GM18498 (cell line): ENCODE results near the gene TAS2R1.

ENCODE experiments used
- ATAC-seq: cut with Tn5 transposase; IDR thresholded peaks from one replicate; pipeline ENCODE4 v1.9.1; 2021; ENCODE audit warnings: mild to moderate bottlenecking, moderate library complexity; ENCODE audit not compliant: unreplicated experiment

TAS2R1 gene

DNA sequence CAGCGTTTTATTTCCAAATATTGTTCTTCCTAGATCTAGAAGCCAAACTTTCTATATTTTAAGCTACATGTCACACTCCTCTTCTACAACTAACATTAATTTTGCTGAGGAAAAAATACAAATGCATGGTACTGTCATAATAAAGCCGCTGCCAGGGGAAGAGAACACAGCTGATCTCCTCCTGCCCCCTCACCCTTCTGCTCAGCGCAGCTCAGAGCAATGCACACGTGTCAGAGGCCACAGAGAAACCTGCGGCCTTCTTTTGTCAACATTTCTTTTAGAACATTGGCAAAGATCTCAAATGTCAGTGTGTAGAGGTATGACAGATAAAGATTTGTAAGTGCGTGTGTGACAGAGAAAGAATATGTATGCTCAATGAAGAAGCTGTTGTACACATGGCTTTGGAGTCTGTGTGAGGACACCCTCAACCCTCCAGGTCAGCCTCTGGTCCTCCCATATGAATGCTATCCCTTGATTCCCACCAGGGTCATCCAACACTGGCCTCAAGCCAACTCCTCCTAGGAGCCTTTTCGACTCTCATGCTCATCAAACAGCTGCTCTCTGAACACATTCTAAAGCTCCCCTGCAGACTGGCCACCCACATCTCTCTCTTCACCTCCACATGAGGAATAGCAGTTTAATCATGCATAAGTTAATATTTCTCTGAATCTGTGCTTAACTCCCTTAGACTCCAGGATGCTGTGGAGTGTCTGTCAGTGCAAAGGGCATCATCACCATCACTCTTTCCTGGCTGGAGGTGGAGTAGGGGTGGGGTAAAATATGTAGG lies 40.9 kb downstream of the TAS2R1 start:
- no peak for ATAC-seq

GRCh38 chr5:9588254-9588653 lies 41.9 kb downstream of the TAS2R1 start:
- no peak for ATAC-seq

GRCh38 chr5:9587135-9587534 lies 43.0 kb downstream of the TAS2R1 start:
- no peak for ATAC-seq

GRCh38 chr5:9582406-9582805 lies 47.7 kb downstream of the TAS2R1 start:
- no peak for ATAC-seq
